Uterus (tissue), 4 donors: ENCODE measurements around the gene CCIN. TPM values are rescaled to one million over a fixed set of nuclear protein-coding genes. Genes with fewer than 3 reads are reported as not detected.

Experiments
- DNase-seq, 2 donors: peaks; one replicate each; pipeline ENCODE4 v3.0.0-alpha.2; 2019 to 2020
- H3K27ac ChIP-seq, 2 donors: fragments of 200-600 bp; sonication (generic); 1 replicate in 1 of 2; 2 replicates in 1 of 2; pipeline ENCODE4 v1.5.1; 2016 to 2018
- H3K27me3 ChIP-seq, 2 donors: fragments of 200-600 bp; sonication (generic); one replicate each; pipeline ENCODE4 v1.5.1; 2018 to 2019; ENCODE audit warnings: control low read depth in 1 of 2
- H3K36me3 ChIP-seq, 2 donors: fragments of 200-600 bp; sonication (generic); one replicate each; pipeline ENCODE4 v1.5.1; 2019; ENCODE audit warnings: control low read depth in 1 of 2
- H3K4me1 ChIP-seq, 2 donors: fragments of 200-600 bp; sonication (generic); one replicate each; pipeline ENCODE4 v1.5.1; 2018 to 2019; ENCODE audit warnings: control low read depth in 1 of 2
- H3K4me3 ChIP-seq, 2 donors: fragments of 200-600 bp; sonication (generic); 1 replicate in 1 of 2; 2 replicates in 1 of 2; pipeline ENCODE4 v1.5.1; 2018 to 2019; ENCODE audit warnings: mild to moderate bottlenecking in 1 of 2
- H3K9me3 ChIP-seq, 2 donors: fragments of 200-600 bp; sonication (generic); one replicate each; pipeline ENCODE4 v1.5.1; 2019; ENCODE audit warnings: control low read depth in 1 of 2
- POLR2A ChIP-seq, 2 donors: fragments of 450-650 bp; IDR thresholded peaks; one replicate each; pipeline ENCODE4 v1.6.1; 2016; ENCODE audit warnings: antibody characterized with exemption in 2 of 2, mild to moderate bottlenecking in 1 of 2, moderate library complexity in 1 of 2
- intact Hi-C: fragments of 100-400 bp; cut with DNase I; formaldehyde crosslinking; loops from one replicate; pipeline ENCODE4 v1.15.1; 2023; ENCODE audit warnings: low total_unique reads
- total RNA-seq, 4 donors: library from RNA; depleted of rRNA in 3 of 4; stranded (reverse); fragments of >200 nt in 3 of 4; gene quantifications; one replicate each; pipeline versions ENCODE4 v1.1.0 to v1.2.4, GENCODE V29; 2014 to 2023
- TF ChIP-seq, protein P1 (sequence below), 4 experiments: fragments of 200-600 bp in 2 of 4; fragments of 450-650 bp in 2 of 4; sonication (generic) in 2 of 4; IDR thresholded peaks; one replicate each; pipeline ENCODE4 v1.5.1; 2016 to 2019; ENCODE audit warnings: antibody characterized with exemption in 4 of 4, mild to moderate bottlenecking in 2 of 4, moderate library complexity in 1 of 4
- donor health status: DM: yes; HTN: yes; CAD: no.

Gene CCIN
- total RNA-seq, 4 donors from 2014 or later: 0.26 to 1.6 (median 0.99) TPM

DNA sequence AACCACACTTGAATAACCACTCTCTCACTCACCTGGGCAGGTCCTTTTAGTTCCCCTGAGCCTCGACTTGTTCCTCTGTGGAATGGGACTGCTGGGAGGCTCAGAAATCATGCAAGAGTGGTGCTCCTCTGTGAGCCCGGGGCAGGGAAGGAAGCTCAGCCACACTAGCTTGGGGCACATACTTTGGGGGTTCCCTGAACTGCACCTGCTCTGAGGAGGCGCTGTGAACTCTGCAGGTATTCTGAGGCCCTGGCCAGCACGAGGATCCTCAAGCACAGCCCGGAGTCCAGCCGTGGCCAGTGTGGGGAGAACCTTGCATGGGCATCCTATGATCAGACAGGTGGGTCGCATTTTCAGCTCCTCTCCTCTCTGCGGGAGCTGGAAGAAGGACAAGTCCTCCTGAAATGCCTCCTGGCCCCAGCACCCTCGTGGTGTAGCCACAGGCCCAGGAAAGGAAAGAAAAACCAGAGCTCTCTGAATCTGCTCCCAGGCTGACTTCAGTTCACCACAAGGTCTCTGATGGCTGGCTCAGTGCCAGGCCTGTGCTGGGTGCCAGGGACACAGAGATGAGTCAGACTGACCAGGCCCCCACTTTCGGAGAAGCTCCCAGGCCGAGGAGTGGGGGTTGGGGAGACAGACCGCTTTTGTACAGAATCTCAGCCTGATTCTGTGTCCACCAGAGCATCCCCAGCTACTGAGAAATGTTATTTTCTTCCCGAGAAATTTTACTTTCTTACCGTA lies 20.7 kb upstream of the CCIN start:
- H3K4me3 ChIP-seq: no peak overlapping the region
- H3K9me3 ChIP-seq: no peaks in the 10 kb centered on the region
- peaks cover 12 to 14% of the 10 kb centered on the region in 2 donors for H3K4me1 ChIP-seq
- no peaks in the 10 kb centered on the region for H3K36me3 ChIP-seq
- peak in 1 of 2 donors; percentile 16 for TF ChIP-seq POLR2A (IDR thresholded peaks at IDR 0.05)
- TF ChIP-seq, protein P1, sequence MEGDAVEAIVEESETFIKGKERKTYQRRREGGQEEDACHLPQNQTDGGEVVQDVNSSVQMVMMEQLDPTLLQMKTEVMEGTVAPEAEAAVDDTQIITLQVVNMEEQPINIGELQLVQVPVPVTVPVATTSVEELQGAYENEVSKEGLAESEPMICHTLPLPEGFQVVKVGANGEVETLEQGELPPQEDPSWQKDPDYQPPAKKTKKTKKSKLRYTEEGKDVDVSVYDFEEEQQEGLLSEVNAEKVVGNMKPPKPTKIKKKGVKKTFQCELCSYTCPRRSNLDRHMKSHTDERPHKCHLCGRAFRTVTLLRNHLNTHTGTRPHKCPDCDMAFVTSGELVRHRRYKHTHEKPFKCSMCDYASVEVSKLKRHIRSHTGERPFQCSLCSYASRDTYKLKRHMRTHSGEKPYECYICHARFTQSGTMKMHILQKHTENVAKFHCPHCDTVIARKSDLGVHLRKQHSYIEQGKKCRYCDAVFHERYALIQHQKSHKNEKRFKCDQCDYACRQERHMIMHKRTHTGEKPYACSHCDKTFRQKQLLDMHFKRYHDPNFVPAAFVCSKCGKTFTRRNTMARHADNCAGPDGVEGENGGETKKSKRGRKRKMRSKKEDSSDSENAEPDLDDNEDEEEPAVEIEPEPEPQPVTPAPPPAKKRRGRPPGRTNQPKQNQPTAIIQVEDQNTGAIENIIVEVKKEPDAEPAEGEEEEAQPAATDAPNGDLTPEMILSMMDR (IDR thresholded peaks at IDR 0.05): no peak
- intact Hi-C loops: no loop called here
- no peaks in the 10 kb centered on the region for H3K27me3 ChIP-seq
- peak overlapping the region; percentile 84 to 89 for H3K27ac ChIP-seq
- peak; percentile 99 for DNase-seq

DNA sequence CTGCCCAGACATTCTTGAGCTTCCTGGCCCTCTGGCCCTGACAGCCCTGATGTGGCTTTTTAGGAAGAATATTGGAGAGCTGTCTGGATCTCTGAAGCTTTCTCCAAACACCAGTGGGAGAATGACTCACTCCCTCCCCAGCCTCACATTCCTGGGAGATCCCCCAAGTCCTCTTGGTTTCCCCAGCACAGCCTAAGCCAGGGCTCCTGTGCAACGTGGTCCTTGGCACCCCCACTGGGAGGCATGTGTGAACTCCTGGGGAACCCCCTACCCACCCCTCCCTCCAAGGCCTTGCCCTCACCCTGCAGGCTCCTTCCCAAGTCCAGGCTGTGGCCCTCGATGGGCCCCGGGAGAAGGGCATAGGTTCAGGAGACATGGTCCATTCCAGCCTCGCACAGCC lies 20.0 kb upstream of the CCIN start:
- H3K9me3 ChIP-seq: no peaks in the 10 kb centered on the region
- peak overlapping the region; percentile 84 to 89 for H3K27ac ChIP-seq
- no peak overlapping the region for H3K4me3 ChIP-seq
- no peak for TF ChIP-seq POLR2A (IDR thresholded peaks at IDR 0.05)
- TF ChIP-seq, protein P1 (IDR thresholded peaks at IDR 0.05): no peak
- intact Hi-C loops: no loop called here
- H3K4me1 ChIP-seq: peaks cover 12 to 14% of the 10 kb centered on the region in 2 donors
- no peaks in the 10 kb centered on the region for H3K36me3 ChIP-seq
- DNase-seq: peak; percentile 46 to 49
- no peaks in the 10 kb centered on the region for H3K27me3 ChIP-seq

DNA sequence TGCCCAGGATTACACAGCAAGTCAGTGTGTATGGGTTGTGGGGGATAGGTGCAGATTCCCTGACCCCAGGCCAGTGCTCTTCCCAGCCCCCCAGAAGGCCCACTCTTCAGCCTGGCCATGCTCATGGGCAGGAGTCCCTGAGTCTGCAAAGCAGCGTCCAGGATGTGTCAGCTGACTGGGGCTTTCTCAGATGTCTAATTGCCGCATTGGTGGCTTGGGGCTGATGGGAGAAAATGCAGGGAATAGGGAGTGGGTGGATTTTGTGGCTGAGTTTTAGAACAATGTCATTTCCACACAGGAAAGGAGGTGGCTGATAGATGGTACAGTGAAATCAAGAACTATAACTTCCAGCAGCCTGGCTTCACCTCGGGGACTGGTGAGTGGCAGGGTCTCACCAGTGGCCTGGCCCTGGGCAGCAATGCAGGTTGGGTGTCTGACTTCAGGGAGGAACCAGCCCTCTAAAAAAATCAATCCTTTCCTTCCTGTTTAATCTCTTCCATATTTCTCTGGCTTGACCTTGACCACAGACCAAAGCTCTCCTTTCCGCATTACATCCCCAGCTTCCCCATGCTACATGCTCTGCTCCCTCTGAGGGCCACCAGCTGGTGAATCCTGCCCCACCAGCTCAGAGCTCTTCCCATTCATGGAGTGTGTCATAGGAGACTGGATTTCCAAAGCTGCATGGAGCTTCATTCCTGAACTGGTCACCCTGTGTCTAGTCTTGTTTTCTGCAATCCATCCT lies 18.4 kb upstream of the CCIN start:
- peaks cover 12 to 14% of the 10 kb centered on the region in 2 donors for H3K4me1 ChIP-seq

DNA sequence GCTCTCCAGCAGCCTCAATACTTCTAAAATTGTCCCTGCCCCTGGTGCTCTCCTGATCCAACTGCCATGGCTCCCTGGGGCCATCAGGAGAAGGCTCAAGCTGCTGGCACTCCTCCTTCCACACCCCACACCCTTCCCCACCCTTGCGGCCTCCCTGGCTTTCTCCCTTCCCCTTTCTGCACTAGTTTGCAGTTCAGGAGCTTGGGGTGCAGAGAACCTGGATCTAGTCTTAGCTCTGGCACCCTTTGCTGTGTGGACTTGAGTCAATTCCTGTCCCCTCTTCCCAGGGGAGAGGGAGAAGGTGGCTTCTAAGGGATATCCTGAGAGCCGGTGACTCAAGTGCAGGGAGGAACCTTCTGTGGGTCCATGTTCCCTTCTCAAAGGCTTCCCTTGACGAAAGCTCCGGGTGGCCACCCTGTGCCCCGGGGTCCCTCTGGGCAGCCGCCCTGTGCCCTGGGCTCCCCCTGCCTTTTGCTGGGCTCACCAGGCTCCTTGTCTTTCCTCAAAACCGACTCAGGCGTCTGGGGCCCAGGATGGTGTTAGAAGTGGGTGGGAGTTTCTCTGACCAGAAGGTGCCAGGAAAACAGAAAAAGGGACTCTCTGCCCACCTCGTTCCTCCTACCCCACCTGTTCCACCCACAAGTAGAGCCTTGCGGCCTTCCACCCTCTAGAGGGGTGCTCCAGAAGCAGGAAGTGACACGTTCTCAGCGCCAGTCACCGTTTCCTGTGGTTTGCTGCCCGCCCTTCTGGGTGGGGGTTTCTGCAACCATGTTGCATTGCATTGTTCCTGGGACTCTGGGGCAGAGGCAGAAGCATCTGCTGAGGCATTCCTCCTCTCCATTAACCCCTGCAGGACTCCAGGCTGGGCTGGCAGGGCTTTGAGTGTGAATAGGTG lies 17.6 kb upstream of the CCIN start:
- Histone ChIP-seq H3K9me3 (no peaks in the 10 kb centered on the region), H3K27me3 (no peaks in the 10 kb centered on the region), H3K4me1 (peaks cover 12 to 14% of the 10 kb centered on the region in 2 donors), H3K4me3 (no peak overlapping the region), H3K27ac (peak overlapping the region; percentile 48 to 89), H3K36me3 (no peaks in the 10 kb centered on the region)
- DNase-seq: no peak
- intact Hi-C loops: no loop called here
- TF ChIP-seq, protein P1 (IDR thresholded peaks at IDR 0.05): no peak
- no peak for TF ChIP-seq POLR2A (IDR thresholded peaks at IDR 0.05)

More for the DNA sequence above, 18.4 kb upstream of the CCIN start:
- no peaks in the 10 kb centered on the region for H3K9me3 ChIP-seq
- intact Hi-C loops: no loop called here
- H3K4me3 ChIP-seq: no peak overlapping the region
- H3K27ac ChIP-seq: peak overlapping the region; percentile 84 to 89
- H3K27me3 ChIP-seq: no peaks in the 10 kb centered on the region
- no peaks in the 10 kb centered on the region for H3K36me3 ChIP-seq
- no peak for DNase-seq
- TF ChIP-seq, protein P1 (IDR thresholded peaks at IDR 0.05): no peak
- no peak for TF ChIP-seq POLR2A (IDR thresholded peaks at IDR 0.05)
